Measurements from ENCODE around the gene SBK1.
"Not testable (repeated sequence)": the region's sequence is repeated elsewhere in the genome, so short reads cannot be mapped to it uniquely, and the experiment has no call there.

DNA sequence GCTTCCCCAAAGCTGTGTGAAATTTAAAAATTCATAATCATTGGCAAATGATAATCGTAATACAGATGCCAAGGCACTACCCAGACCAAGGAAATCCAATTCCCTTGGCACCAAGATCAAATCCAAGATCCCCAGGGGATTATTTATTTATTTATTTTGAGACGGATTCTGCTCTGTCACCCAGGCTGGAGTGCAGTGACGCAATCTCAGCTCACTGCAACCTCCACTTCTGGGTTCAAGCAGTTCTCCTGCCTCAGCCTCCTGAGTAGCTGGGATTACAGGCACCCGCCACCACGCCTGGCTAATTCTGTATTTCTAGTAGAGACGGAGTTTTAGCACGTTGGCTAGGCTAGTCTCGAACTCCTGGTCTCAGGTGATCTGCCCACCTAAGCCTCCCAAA, 43.4 kb downstream of the SBK1 start:
- TF ChIP-seq, protein P1, sequence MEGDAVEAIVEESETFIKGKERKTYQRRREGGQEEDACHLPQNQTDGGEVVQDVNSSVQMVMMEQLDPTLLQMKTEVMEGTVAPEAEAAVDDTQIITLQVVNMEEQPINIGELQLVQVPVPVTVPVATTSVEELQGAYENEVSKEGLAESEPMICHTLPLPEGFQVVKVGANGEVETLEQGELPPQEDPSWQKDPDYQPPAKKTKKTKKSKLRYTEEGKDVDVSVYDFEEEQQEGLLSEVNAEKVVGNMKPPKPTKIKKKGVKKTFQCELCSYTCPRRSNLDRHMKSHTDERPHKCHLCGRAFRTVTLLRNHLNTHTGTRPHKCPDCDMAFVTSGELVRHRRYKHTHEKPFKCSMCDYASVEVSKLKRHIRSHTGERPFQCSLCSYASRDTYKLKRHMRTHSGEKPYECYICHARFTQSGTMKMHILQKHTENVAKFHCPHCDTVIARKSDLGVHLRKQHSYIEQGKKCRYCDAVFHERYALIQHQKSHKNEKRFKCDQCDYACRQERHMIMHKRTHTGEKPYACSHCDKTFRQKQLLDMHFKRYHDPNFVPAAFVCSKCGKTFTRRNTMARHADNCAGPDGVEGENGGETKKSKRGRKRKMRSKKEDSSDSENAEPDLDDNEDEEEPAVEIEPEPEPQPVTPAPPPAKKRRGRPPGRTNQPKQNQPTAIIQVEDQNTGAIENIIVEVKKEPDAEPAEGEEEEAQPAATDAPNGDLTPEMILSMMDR (IDR thresholded peaks at IDR 0.05; ENCODE audit: low read depth, low read length), result not testable (repeated sequence)
- TF ChIP-seq POLR2A (IDR thresholded peaks at IDR 0.05; ENCODE audit: extremely low read depth, insufficient read length); MYC (IDR thresholded peaks at IDR 0.05; ENCODE audit: low read depth, low read length): not testable (repeated sequence)
- TF ChIP-seq, protein P2, sequence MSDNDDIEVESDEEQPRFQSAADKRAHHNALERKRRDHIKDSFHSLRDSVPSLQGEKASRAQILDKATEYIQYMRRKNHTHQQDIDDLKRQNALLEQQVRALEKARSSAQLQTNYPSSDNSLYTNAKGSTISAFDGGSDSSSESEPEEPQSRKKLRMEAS (IDR thresholded peaks at IDR 0.05; ENCODE audit: low read depth, low read length), result not testable (repeated sequence)
